HG03135 (cell line): Measurements from ENCODE around the gene HEPACAM.
"Not testable (repeated sequence)": the region's sequence is repeated elsewhere in the genome, so short reads cannot be mapped to it uniquely, and the experiment has no call there.

ENCODE experiments used
- ATAC-seq: cut with Tn5 transposase; IDR thresholded peaks from one replicate; pipeline ENCODE4 v1.9.1; 2021; ENCODE audit warnings: mild to moderate bottlenecking, moderate library complexity; ENCODE audit not compliant: unreplicated experiment

Gene HEPACAM

GRCh38 chr11:124935548-124936514 is at the start of gene HEPACAM:
Gene HEPACAM (minus strand): TSS chr11:124936047. CDS start chr11:124936006, 41 bp downstream.
- ATAC-seq: no peak

GRCh38 chr11:124984512-124984854 is 48.6 kb upstream of the HEPACAM start:
- ATAC-seq: no peak

GRCh38 chr11:124983674-124984511 is 48.0 kb upstream of the HEPACAM start:
- no peak for ATAC-seq

GRCh38 chr11:124982043-124982442 is 46.2 kb upstream of the HEPACAM start:
- ATAC-seq: no peak

- no peak for ATAC-seq
These were observed 42.5 kb upstream of the HEPACAM start for GRCh38 chr11:124978316-124978715.

- no peak for ATAC-seq
These were observed 41.2 kb upstream of the HEPACAM start for GRCh38 chr11:124977006-124977405.

GRCh38 chr11:124976531-124976930 is 40.7 kb upstream of the HEPACAM start:
- ATAC-seq: no peak

GRCh38 chr11:124971810-124972209 is 36.0 kb upstream of the HEPACAM start:
- ATAC-seq: no peak

GRCh38 chr11:124970925-124971324 is 35.1 kb upstream of the HEPACAM start:
- no peak for ATAC-seq

GRCh38 chr11:124968197-124968596 is 32.4 kb upstream of the HEPACAM start:
- not testable (repeated sequence) for ATAC-seq

- ATAC-seq: peak; percentile 89
These were observed 26.2 kb upstream of the HEPACAM start for GRCh38 chr11:124961972-124962609.

GRCh38 chr11:124955035-124955434 is 19.2 kb upstream of the HEPACAM start:
- no peak for ATAC-seq

GRCh38 chr11:124954590-124954955 is 18.7 kb upstream of the HEPACAM start:
- no peak for ATAC-seq

- ATAC-seq: peak; percentile 99
These were observed 18.1 kb upstream of the HEPACAM start, which contains the start of gene CCDC15 for GRCh38 chr11:124953753-124954589. Gene CCDC15 (plus strand): TSS chr11:124954202. CDS start chr11:124954733, 531 bp downstream.

- ATAC-seq: no peak
These were observed 15.5 kb upstream of the HEPACAM start for GRCh38 chr11:124951341-124951740.

- ATAC-seq: no peak
These were observed 14.9 kb upstream of the HEPACAM start for GRCh38 chr11:124950601-124951330.

GRCh38 chr11:124946735-124947141 is 10.9 kb upstream of the HEPACAM start:
- no peak for ATAC-seq

GRCh38 chr11:124945826-124946225 is 10.0 kb upstream of the HEPACAM start:
- ATAC-seq: no peak

- no peak for ATAC-seq
These were observed 8.7 kb upstream of the HEPACAM start for GRCh38 chr11:124944565-124944964.

GRCh38 chr11:124943741-124944140 is 7.9 kb upstream of the HEPACAM start:
- no peak for ATAC-seq
